GM12873 (cell line): ENCODE results near the gene SCAMP4.

Experiments
- TF ChIP-seq, protein P1 (sequence below): IDR thresholded peaks from 2 replicates; pipeline ENCODE4 v1.5.1; 2012; ENCODE audit warnings: low read depth, mild to moderate bottlenecking, moderate library complexity, low read length, control low read depth; ENCODE audit not compliant: insufficient read depth; ENCODE audit errors: missing control alignments

SCAMP4 gene

DNA sequence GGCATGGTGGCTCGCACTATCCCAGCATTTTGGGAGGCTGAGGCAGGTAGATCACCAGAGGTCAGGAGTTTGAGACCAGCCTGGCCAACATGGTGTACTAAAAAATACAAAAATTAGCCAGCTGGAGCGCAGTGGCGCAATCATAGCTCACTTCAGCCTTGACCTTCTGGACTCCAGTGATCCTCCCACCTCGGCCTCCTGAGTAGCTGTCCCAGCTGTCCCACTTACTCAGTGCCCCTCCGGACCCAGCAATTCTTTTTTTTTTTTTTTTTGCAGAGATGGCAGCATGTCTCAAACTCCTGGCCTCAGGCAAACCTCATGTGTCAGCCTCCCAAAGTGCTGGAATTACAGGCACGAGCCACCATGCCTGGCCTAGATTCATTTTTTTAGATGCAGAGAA lies 2.3 kb upstream of the SCAMP4 start:
- TF ChIP-seq, protein P1, sequence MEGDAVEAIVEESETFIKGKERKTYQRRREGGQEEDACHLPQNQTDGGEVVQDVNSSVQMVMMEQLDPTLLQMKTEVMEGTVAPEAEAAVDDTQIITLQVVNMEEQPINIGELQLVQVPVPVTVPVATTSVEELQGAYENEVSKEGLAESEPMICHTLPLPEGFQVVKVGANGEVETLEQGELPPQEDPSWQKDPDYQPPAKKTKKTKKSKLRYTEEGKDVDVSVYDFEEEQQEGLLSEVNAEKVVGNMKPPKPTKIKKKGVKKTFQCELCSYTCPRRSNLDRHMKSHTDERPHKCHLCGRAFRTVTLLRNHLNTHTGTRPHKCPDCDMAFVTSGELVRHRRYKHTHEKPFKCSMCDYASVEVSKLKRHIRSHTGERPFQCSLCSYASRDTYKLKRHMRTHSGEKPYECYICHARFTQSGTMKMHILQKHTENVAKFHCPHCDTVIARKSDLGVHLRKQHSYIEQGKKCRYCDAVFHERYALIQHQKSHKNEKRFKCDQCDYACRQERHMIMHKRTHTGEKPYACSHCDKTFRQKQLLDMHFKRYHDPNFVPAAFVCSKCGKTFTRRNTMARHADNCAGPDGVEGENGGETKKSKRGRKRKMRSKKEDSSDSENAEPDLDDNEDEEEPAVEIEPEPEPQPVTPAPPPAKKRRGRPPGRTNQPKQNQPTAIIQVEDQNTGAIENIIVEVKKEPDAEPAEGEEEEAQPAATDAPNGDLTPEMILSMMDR = no peak

DNA sequence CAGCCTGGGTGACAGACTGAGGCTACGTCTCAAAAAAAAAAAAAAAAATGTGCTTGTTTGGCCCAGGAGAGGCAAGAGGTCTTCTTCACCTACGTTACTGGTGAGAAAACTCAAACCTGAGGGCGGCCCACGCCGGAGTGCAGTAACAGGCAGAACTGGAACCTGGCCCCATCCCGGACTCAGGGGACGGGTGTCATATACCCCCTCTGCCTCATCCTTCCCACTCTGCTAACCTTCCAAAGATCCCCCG lies 414 bp upstream of the SCAMP4 start:
- TF ChIP-seq, protein P1 = no peak

DNA sequence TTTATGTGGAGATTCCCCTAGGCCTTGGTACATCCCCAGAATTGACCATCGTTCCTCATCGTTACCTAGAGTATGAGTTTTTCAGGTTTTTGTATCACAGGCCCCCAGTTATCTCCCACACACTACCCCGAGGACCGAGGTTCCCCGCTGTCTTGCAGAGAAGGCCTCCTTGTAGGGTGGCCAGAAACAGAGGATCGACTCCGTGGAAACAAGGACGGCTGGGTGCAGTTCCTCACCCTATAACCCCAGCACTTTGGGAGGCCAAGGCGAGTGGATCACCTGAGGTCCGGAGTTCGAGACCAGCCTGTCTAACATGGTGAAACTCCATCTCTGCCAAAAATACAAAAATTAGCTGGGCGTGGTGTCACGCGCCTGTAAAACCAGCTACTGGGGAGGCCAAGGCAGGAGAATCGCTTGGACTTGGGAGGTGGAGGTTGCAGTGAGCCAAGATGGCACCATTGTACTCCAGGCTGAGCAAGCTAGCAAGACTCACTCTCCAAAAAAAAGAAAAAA lies 720 bp downstream of the SCAMP4 start:
- TF ChIP-seq, protein P1 = no peak

DNA sequence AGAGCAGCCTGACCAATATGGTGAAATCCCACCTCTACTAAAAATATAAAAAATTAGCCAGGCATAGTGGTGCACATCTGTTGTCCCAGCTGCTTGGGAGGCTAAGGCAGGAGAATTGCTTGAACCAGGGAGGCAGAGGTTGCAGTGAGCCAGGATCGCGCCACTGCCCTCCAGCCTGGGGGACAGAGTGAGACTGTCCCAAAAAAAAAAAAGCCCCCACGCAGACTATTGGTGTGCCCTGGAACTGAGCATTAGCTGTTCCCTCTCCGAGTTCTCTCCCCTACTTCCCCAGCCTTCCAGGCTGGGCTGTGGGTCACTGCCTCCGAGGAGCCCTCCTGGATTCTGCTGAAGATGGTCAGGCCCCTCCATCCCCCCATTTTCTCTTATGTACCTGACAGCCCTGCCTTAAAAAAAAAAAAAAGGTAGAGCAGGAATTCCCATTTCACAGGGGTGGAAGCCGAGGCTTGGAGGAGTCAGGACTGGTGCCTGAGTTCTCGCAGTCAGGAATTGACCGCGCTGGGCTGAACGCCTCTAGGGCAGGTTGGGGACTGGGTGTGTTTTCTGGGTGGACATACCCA lies 1.9 kb downstream of the SCAMP4 start:
- TF ChIP-seq, protein P1 = no peak

DNA sequence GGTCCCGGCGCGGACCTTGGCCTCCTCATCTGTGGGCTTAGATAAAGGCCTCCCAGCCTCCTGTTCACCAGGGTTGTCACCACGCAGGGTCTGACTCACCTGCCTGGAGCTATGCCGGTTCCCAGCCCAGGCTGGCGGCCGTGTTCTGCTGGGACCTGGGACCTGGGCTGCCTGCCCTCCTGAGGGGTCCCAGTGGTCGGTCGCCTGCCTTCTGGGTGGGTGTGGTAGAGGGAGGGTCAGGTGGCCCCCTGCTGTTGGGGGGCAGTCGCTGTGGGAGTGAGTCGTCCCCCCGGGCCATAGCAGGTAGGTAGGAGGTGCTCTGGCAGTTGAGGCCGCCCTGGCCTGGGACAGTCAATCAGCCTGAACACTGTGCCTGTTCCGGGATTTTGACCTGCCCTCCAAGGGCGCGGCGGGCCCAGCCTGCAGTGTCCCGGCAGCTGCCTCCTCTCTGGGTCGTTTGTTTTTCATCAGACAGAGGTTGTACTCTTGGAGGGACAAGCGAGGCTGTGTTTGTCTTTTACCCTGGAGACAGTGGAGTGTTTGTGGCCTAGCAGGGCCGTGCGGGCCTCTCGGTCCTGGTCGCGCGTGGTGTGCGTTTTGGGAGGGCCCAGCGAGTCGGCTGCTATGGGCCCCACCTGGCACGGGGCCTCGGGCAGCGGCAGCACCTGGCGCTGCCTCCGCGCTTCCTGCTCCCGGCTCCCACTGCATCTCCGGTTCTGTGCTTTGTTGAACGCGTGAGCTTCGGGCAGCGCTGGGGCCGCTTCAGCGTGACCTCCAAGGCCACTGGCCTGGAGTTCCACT lies 2.6 kb downstream of the SCAMP4 start:
- TF ChIP-seq, protein P1 = no peak

DNA sequence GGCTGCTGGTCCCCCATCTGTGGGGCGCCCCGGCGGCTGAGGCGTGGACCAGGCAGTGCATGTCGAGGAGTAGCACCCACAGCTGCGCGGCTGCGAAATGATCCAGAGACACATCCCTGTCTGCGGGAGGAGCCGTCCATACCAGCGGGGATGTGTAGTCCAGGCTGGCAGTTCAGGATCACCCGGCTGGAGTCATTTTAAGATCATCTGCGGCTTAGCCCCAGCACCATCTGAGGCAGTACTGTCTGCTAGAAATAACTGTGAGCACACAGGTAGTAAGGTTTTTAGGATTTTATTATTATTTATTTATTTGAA lies 3.1 kb downstream of the SCAMP4 start:
- TF ChIP-seq, protein P1 = no peak

DNA sequence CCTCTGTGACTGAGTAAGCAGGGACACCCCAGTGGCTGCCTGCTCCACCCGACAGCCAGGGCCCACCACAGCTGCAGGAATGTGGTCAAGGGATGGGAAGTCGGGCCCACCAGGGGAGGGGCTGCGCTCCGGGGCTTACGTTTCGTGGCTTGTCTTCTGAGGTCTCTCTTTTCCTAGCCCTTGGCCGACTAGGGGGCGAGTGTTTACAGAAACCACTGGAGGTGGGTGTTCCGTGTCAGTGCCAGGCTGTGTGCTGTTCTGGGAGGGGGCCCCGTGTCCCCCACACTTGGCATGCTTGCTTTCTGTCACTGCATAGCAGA lies 4.5 kb downstream of the SCAMP4 start:
- TF ChIP-seq, protein P1 = no peak
